PC-9 (cell line): Measurements from ENCODE around the gene PCSK1N.

ENCODE experiments used
- CTCF ChIP-seq: fragments of 200-600 bp; sonication (generic); conservative IDR thresholded peaks from 2 replicates; pipeline ENCODE4 v1.6.1; 2017; ENCODE audit warnings: mixed run types, antibody characterized with exemption, mild to moderate bottlenecking, moderate library complexity
- EZH2 ChIP-seq: fragments of 200-600 bp; sonication (generic); IDR thresholded peaks from 2 replicates; pipeline ENCODE4 v1.8.0; 2017; ENCODE audit warnings: antibody characterized with exemption, low read depth

GRCh38 chrX:48786825-48787504 is 48.4 kb downstream of the PCSK1N start:
- TF ChIP-seq EZH2 = no peak
- TF ChIP-seq CTCF = no peak
